Fibroblast of villous mesenchyme (primary cell): ENCODE data around the gene NAA11. TPM values are rescaled to one million over a fixed set of nuclear protein-coding genes. Genes with fewer than 3 reads are reported as not detected.
A peak's percentile ranks its signal among the peaks of the same experiment; 100 is the strongest.

Experiments used
- DNase-seq: peaks from one replicate; pipeline ENCODE4 v3.0.0-alpha.2; 2010; ENCODE audit warnings: low read depth
- H3K4me3 ChIP-seq: 2 replicates; pipeline ENCODE4 v1.5.1; 2011; ENCODE audit warnings: low read depth, mild to moderate bottlenecking, low read length
- CTCF ChIP-seq: IDR thresholded peaks from 2 replicates; pipeline ENCODE4 v1.5.1; 2012; ENCODE audit warnings: low read depth, mild to moderate bottlenecking, low read length; ENCODE audit not compliant: insufficient read depth
- total RNA-seq: library from RNA; depleted of rRNA; stranded (reverse); fragments of >200 nt; gene quantifications from 2 replicates; pipeline ENCODE4 v1.2.3, GENCODE V29; 2012

NAA11 gene
- total RNA-seq, 1 donor = not detected

GRCh38 chr4:79334783-79335182, 8.9 kb upstream of the NAA11 start:
- TF ChIP-seq CTCF = no peak
- DNase-seq = no peak
- H3K4me3 ChIP-seq = no peak overlapping the region

GRCh38 chr4:79334341-79334740, 8.5 kb upstream of the NAA11 start:
- H3K4me3 ChIP-seq = no peak overlapping the region
- no peak for TF ChIP-seq CTCF
- no peak for DNase-seq

GRCh38 chr4:79331126-79331876, 5.4 kb upstream of the NAA11 start:
- H3K4me3 ChIP-seq = no peak overlapping the region
- peak; percentile 84 for DNase-seq
- TF ChIP-seq CTCF = no peak

DNA sequence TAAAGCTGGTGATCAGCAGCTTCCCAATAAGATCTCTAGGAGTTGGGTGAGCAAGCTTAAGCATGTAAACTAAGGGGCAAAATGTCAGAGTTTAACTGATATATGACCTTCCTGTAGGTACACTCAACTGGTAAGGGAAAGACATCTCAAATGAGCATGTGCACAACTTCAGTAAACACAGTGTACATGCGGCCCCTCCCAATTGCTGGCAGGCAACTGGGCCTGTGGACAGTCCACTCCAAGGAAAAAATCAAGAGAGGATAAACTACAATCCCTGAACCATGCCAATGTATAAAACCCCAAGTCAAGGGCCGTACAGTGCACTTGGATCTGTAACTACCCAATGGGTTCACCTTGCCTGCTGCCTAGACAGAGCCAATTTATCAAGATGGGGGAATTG, 4.9 kb upstream of the NAA11 start:
- no peak overlapping the region for H3K4me3 ChIP-seq
- DNase-seq = no peak
- TF ChIP-seq CTCF = no peak

GRCh38 chr4:79325436-79325835, 425 bp downstream of the NAA11 start:
- DNase-seq = no peak
- no peak overlapping the region for H3K4me3 ChIP-seq
- TF ChIP-seq CTCF = no peak

DNA sequence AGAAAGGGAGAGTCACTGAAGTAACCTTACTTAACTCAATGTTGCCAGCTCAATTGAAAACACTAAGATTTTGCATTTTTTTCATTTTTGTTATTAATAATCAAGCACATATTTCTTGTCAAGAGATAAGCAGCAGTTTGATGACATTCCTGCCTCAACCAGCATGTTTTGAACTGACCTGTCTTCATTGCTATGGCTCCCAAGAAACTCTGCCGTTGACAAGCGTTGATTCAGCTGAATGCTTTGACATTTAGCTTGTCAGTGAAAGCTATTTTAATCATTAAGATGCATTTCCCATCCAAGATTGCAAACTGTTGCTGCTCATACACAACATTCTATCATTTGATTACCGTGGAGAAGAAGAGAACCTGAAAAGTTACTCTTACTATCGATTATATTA, 5.9 kb downstream of the NAA11 start:
- no peak for DNase-seq
- no peak for TF ChIP-seq CTCF
- no peak overlapping the region for H3K4me3 ChIP-seq

- no peak for DNase-seq
- TF ChIP-seq CTCF = no peak
- H3K4me3 ChIP-seq = no peak overlapping the region
Measured at GRCh38 chr4:79317711-79318110, 8.2 kb downstream of the NAA11 start.
